Chondrocyte (in vitro differentiated cells): ENCODE data around the gene LRRTM3. TPM values are rescaled to one million over a fixed set of nuclear protein-coding genes. Genes with fewer than 3 reads are reported as not detected.

Experiments
- DNase-seq: peaks from one replicate; pipeline ENCODE4 v3.0.0; 2021; ENCODE audit warnings: mixed read lengths, low spot score
- H3K27ac Mint-ChIP-seq: one replicate; pipeline ENCODE4 v1.8.0; 2021; ENCODE audit warnings: mild to moderate bottlenecking, moderate library complexity, mixed read lengths; ENCODE audit not compliant: unreplicated experiment
- H3K27me3 Mint-ChIP-seq: 2 replicates; pipeline ENCODE4 v1.8.0; 2021; ENCODE audit warnings: low read depth, mixed read lengths
- H3K36me3 Mint-ChIP-seq: 2 replicates; pipeline ENCODE4 v1.8.0; 2021; ENCODE audit warnings: low read depth, mixed read lengths
- H3K4me1 Mint-ChIP-seq: 2 replicates; pipeline ENCODE4 v1.8.0; 2021; ENCODE audit warnings: low read depth, mild to moderate bottlenecking, mixed read lengths
- H3K4me3 Mint-ChIP-seq: one replicate; pipeline ENCODE4 v1.8.0; 2021; ENCODE audit warnings: mild to moderate bottlenecking, moderate library complexity, mixed read lengths; ENCODE audit not compliant: unreplicated experiment
- H3K9me3 Mint-ChIP-seq: 2 replicates; pipeline ENCODE4 v1.8.0; 2021; ENCODE audit warnings: low read depth, mixed read lengths
- total RNA-seq: library from RNA; stranded (reverse); gene quantifications from 3 replicates; pipeline ENCODE4 v1.2.1, GENCODE V29; 2021
- TF ChIP-seq, protein P1 (sequence below): fragments of 200-600 bp; sonication (generic); IDR thresholded peaks from 2 replicates; pipeline ENCODE4 v1.5.0; 2021; ENCODE audit warnings: antibody characterized with exemption, mild to moderate bottlenecking, moderate library complexity

Gene LRRTM3
- total RNA-seq, 1 donor from 2014 or later: not detected

DNA sequence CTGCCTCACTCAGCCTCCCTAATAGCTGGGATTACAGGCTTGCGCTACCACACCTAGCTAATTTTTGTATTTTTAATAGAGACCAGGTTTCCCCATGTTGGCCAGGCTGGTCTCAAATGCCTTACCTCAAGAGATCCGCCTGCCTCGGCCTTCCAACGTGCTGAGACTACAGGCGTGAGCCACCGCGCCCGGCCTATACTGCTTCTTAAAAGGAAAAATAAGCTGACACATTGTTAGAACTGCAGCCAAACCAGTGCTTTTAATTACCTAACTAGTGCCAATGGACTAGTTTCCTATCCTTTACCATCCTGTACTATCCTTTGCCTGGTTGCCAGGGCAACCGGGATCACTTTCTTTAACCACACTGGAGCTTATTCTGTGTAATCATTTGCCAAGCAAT lies 108.0 kb downstream of the LRRTM3 start:
- Mint-ChIP-seq H3K4me3 (no peak overlapping the region), H3K36me3 (no peaks in the 10 kb centered on the region), H3K27ac (no peak overlapping the region), H3K9me3 (no peaks in the 10 kb centered on the region), H3K4me1 (no peaks in the 10 kb centered on the region), H3K27me3 (peaks cover 1% of the 10 kb centered on the region)
- TF ChIP-seq, protein P1, sequence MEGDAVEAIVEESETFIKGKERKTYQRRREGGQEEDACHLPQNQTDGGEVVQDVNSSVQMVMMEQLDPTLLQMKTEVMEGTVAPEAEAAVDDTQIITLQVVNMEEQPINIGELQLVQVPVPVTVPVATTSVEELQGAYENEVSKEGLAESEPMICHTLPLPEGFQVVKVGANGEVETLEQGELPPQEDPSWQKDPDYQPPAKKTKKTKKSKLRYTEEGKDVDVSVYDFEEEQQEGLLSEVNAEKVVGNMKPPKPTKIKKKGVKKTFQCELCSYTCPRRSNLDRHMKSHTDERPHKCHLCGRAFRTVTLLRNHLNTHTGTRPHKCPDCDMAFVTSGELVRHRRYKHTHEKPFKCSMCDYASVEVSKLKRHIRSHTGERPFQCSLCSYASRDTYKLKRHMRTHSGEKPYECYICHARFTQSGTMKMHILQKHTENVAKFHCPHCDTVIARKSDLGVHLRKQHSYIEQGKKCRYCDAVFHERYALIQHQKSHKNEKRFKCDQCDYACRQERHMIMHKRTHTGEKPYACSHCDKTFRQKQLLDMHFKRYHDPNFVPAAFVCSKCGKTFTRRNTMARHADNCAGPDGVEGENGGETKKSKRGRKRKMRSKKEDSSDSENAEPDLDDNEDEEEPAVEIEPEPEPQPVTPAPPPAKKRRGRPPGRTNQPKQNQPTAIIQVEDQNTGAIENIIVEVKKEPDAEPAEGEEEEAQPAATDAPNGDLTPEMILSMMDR: no peak
- no peak for DNase-seq

DNA sequence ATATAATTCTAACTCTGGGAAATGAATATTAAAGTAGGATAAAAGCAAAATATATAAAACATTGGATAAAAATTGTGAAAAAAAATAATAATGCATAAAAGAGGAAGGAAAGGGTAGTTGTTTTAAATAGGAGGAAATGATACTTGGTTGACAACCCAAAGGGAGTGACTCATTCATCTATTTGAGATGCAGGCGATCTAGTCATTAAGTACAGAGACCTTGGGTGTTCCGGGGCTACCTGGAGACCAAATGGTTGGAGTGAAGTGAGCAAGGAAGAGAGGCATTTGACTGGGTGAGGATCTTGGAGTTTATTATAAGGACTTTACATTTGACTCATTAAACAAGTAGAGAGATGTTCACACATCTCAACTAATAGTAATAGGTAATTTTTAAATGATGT lies 111.0 kb downstream of the LRRTM3 start:
- TF ChIP-seq, protein P1: no peak
- Mint-ChIP-seq H3K4me1 (no peaks in the 10 kb centered on the region), H3K27ac (no peak overlapping the region), H3K27me3 (peaks cover 1% of the 10 kb centered on the region), H3K9me3 (no peaks in the 10 kb centered on the region), H3K4me3 (no peak overlapping the region), H3K36me3 (no peaks in the 10 kb centered on the region)
- no peak for DNase-seq

DNA sequence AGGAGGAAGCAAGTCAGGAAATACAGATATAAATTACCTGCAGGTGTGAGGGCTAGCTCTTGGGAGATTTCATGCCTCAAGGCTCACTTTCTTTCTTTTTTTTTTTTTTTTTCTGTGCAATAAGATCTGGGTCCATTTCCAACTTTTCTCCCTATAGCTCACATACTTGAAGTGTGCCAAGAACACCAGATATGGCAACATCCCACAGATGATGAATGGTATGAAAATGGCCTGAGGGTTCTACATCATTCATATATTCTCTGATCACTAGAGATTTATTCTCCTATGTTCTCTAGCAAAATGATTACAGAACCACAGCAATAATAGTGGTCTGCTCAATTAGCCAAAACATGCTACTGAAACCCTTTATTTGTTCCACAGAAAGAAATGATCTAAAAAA lies 117.2 kb downstream of the LRRTM3 start:
- H3K9me3 Mint-ChIP-seq: no peaks in the 10 kb centered on the region
- no peak overlapping the region for H3K4me3 Mint-ChIP-seq
- TF ChIP-seq, protein P1: no peak
- H3K27ac Mint-ChIP-seq: no peak overlapping the region
- H3K4me1 Mint-ChIP-seq: no peaks in the 10 kb centered on the region
- no peaks in the 10 kb centered on the region for H3K36me3 Mint-ChIP-seq
- H3K27me3 Mint-ChIP-seq: no peaks in the 10 kb centered on the region
- no peak for DNase-seq

DNA sequence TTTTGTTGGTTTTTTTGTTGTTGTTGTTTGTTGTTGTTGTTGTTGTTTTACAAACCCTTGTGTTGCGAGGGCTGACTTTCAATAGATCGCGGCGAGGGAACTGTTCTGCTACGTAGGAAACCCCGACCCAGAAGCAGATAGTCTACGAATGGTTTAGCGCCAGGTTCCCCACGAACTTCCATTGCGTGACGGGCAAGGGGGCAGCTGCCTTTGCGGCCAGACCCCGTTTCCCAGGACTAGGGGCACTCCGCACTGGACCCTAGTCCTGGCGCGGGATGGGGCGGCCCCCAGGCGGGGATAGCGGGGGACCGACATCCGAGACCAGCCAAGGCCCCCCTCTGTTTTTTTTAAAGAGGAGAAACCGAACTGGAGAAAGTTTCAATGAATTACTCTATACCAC lies 119.6 kb downstream of the LRRTM3 start:
- Mint-ChIP-seq H3K4me1 (no peaks in the 10 kb centered on the region), H3K4me3 (no peak overlapping the region), H3K36me3 (no peaks in the 10 kb centered on the region), H3K27ac (no peak overlapping the region), H3K27me3 (no peaks in the 10 kb centered on the region), H3K9me3 (no peaks in the 10 kb centered on the region)
- TF ChIP-seq, protein P1: no peak
- no peak for DNase-seq

DNA sequence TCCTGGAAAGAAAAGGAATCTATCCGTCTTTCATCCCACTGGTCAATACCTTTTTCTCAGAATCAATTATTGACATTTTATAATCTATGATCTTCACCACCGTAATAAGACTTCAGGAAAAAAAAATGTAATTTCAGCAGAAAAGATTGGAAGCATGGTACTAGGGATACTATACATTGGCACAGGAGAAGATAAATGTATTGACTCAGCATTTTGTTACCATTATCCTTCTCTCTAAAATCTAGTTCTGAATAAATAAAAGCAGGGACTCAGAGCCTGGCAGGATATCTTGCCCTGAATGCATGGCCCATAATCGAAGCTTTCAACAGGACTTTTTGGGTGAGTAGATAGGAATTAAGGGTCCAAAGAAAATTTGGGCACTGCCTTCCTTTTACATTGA lies 120.7 kb downstream of the LRRTM3 start:
- no peaks in the 10 kb centered on the region for H3K27me3 Mint-ChIP-seq

More for the DNA sequence above, 120.7 kb downstream of the LRRTM3 start:
- Mint-ChIP-seq H3K4me3 (no peak overlapping the region), H3K9me3 (no peaks in the 10 kb centered on the region), H3K36me3 (no peaks in the 10 kb centered on the region), H3K4me1 (no peaks in the 10 kb centered on the region), H3K27ac (no peak overlapping the region)
- TF ChIP-seq, protein P1: no peak
- DNase-seq: no peak
